ENCODE results near the gene ZNF516.

The ZNF516 gene

GRCh38 chr18:76435316-76435989, 59.6 kb downstream of the ZNF516 start:
- no peak for DNase-seq

DNA sequence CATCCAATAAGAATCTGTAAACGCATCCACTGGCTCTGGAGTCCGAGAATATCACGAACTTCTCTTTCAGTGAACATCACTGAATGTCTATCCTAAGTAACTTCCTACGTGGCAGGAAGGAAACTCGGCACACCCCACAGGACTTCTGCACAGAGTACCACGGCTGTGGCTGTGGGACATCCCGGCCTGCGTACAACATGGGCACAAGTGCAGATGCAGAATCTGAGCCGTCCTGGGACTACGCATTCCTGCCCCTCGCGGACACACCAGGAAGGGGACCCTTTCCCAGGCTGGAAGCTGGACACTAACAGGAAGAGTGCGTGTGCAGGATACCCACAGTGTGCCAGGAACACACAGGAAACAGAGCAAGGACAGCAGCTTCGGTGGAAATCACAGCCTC, 60.6 kb downstream of the ZNF516 start:
- DNase-seq, result no peak

- DNase-seq, result no peak
These were observed 61.3 kb downstream of the ZNF516 start for GRCh38 chr18:76433788-76434187.

GRCh38 chr18:76432970-76433767, 61.9 kb downstream of the ZNF516 start:
- DNase-seq, result no peak

- no peak for DNase-seq
These were observed 62.7 kb downstream of the ZNF516 start for GRCh38 chr18:76432274-76432755.

DNA sequence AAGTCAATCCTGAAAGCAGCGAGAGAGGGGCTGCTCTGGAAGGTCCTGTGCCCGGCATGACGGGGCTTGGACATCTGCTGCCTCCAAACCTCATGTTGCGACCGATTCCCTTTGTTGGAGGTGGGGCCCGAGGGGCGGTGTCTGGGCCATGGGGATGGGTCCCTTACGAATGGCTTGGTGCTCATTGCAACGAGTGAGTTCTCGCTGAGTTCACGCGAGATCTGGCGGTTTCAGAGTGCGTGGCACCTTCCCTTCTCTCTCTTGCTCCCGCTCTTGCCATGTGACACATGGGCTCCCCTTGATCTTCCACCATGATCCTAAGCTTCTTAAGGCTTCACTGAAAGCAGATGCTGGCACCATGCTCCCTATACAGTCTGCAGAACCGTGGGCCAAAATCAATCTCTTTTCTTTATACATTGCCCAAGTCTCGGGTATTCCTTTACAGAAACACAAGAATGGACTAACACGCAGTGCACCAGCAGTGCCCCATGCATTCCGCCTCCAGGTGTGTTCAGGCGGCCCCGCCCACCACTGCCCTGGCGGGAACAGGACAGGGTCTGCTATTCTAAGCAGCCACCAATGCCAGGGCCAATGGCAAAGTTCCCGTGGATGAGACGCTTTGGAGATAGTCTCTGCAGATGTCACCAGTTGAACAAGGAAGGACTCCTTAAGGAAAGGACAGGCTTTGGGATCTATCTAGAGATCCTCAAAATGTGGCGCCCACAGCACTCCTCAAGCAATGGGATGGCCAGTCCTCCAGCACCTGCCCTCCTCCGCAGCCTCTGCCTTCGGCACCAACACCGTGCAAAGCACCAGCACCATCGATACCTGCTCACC, 63.4 kb downstream of the ZNF516 start:
- no peak for DNase-seq

- DNase-seq, result no peak
These were observed 64.4 kb downstream of the ZNF516 start for GRCh38 chr18:76430636-76431035.

DNA sequence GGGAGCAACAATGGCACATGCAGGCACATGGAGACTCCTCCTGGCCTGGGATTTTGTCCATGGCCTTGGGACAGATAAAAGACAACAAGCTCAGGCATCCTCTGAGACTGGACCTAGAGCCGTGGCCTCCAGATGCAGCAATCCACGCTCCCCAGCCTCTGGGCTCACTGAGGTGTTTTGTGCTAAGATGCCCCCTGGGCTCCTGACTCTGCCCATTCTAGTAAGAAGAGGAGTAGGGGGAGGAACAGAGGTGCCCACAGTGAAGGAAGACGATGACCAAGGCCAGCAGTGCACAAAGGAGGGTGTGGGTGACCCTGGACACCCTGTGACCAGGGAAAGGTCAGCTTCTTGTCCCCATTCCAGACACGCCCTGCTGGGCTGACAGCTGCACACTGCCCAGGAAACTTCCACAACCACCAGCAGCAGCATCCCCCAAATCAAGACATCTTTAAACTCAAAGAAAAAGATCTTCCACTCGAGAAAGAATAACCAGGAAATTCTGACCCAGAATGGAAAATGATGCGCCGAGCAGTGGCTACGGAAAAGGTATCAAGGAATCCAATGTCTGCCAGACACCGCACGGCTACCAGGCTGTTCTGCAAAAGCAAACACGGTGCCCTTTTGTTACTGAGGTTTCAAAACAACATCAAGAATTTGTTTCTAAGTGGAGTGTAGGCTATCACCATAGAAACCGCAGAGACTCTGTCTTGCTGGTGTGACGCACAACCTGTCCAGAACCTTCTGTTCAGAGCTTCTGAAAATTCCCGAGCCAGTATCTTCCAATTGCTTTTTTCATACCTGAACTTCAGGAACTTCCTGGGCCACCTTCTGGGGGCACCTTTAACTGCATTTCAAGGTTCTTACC, 65.5 kb downstream of the ZNF516 start:
- DNase-seq, result no peak

DNA sequence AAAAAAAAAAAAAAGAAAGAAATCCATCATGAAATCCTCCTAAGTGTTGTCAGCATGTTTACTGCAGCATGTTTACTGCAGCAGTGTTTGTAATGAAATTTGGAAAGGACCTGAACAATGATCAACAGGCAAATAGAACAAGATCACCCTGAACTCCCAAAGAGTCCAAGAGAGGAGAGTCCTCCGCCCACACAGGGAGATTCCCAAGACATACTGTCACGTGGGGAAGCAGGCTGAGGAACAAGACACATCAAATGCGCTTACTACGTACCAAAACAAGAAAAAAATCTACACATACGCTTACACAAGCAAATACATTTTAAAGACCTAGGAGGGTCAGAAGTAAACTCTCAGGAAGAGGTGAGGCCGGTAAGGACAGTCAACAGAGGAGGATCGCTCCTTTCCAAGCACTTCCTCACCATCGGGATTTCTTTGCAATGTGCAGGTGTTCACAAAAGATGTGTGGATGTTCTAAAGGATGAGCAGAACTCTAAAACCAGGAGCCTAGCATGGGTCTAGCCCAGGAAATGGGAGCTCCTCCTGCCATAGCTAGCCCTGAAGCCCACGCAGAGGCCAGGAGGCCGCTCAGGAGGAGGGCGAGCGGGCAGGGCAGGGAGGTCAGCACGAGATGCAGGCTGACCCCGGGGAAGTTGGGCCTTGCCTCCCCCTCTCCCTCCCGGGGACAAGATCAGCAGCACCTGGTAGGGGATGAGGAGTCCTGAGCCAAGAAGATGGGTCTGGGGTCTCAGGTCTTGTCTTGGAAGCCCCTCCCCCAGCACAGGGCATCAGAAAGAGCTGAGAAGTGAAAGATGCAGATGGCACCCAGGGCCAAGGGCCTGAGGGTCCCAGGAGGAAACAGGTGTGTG, 66.4 kb downstream of the ZNF516 start:
- DNase-seq, result no peak

DNA sequence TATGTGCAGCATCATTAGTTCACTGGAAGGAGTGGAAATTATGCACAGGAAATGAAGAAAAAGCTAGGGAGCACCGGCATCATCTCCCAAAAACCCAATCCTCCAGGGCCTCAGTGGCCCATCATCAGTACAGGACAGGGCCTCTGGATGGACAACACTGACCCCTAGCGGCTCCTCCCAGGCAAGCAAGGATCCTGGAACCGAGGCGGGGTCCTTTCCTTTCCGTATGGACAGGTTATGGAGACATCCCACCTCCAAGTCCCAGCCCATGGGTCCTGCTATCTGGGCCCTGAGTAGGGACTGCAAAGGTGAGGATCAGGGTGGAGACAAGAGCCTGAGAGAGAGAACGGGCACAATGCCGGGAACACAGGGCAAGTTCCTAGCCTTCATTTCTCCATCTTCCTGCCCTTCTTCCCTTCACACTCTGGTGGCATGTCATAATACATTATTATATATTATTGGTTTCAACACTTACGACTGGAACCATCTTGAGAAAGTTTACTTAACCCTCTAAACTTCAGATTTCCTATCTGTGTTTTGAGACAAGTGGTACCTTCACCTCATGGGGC, 68.2 kb downstream of the ZNF516 start:
- DNase-seq, result peak; percentile 22

GRCh38 chr18:76425146-76426131, 69.6 kb downstream of the ZNF516 start:
- no peak for DNase-seq

GRCh38 chr18:76422838-76423237, 72.2 kb downstream of the ZNF516 start:
- no peak for DNase-seq

DNA sequence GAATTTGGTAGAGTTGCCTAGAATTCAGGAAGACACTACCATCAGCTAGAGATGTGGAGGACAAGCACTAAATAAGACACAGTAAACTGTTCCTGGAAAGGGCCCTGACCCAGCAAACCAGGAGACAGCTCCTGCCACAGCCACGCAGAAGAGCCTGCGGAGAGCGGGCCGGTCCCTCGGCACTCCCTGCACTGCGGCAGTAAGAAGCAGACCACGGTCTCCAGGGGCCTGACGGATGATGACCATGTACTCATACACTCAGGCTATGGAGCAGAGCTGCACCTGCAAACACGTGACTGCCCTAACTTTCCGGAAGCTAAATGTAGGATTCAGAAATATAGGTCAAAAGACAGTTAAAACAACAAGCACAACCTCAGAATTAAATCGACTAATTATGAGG, 72.9 kb downstream of the ZNF516 start:
- DNase-seq, result no peak

- no peak for DNase-seq
These were observed 73.4 kb downstream of the ZNF516 start for GRCh38 chr18:76421685-76422078.

DNA sequence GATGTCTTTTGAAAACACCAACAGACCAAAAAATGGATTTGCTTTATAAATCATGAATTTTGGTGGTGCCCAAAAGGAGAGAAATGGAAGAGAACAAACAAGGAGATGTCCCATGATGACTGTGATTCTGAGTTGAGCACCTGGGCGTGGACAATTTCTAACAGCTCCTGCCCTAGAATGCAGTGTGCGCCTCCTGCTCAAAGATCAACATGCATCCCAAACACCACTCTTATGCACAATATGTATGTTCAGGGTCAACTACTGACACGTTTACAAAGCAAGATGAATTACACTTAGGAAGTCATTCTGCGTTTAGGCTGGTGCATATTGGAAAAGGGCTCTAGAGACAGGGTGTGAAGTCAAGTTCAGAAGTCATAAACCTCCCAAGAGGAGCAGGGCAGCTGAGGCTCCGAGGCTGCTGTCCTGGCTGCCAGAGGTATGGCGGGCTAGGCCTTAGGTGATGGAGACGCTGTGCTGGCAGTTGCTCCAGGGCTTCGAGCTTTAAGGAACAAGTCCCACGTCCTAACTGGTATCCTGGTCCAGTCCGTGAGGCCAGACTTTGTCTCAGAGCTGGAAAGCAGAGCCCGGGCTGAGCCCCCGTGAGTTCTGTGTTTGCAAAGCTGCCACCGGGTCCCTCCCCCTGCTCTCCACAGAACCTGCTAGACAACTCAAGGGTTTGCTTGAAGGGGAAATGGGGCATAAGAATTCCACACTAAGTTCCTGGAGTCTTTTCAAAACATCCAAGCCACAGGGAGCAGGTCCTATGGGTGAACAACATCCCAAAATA, 74.0 kb downstream of the ZNF516 start:
- no peak for DNase-seq

GRCh38 chr18:76419811-76420210, 75.2 kb downstream of the ZNF516 start:
- no peak for DNase-seq

- no peak for DNase-seq
These were observed 78.1 kb downstream of the ZNF516 start for GRCh38 chr18:76416911-76417310.

GRCh38 chr18:76414936-76415621, 80.0 kb downstream of the ZNF516 start:
- no peak for DNase-seq

Measured in activated CD4-positive, alpha-beta T cell treated with anti-CD3 and anti-CD28 coated beads for 48 hours (primary cell).